Osteocyte (in vitro differentiated cells): ENCODE data around the gene KRT6B. TPM values are rescaled to one million over a fixed set of nuclear protein-coding genes. Genes with fewer than 3 reads are reported as not detected.

Experiments used
- DNase-seq: peaks from one replicate; pipeline ENCODE4 v3.0.0; 2021; ENCODE audit warnings: mixed read lengths; ENCODE audit not compliant: unreplicated experiment; ENCODE audit errors: extremely low spot score
- H3K27ac Mint-ChIP-seq: one replicate; pipeline ENCODE4 v1.8.0; 2021; ENCODE audit warnings: mild to moderate bottlenecking, mixed read lengths; ENCODE audit not compliant: unreplicated experiment
- H3K27me3 Mint-ChIP-seq: one replicate; pipeline ENCODE4 v1.8.0; 2021; ENCODE audit warnings: mixed read lengths; ENCODE audit not compliant: unreplicated experiment
- H3K36me3 Mint-ChIP-seq: one replicate; pipeline ENCODE4 v1.8.0; 2021; ENCODE audit warnings: mixed read lengths; ENCODE audit not compliant: unreplicated experiment
- H3K4me1 Mint-ChIP-seq: one replicate; pipeline ENCODE4 v1.8.0; 2021; ENCODE audit warnings: mixed read lengths; ENCODE audit not compliant: unreplicated experiment
- H3K4me3 Mint-ChIP-seq: one replicate; pipeline ENCODE4 v1.8.0; 2021; ENCODE audit warnings: mild to moderate bottlenecking, moderate library complexity, mixed read lengths; ENCODE audit not compliant: unreplicated experiment
- H3K9me3 Mint-ChIP-seq: one replicate; pipeline ENCODE4 v1.8.0; 2021; ENCODE audit warnings: mixed read lengths; ENCODE audit not compliant: unreplicated experiment
- total RNA-seq: library from RNA; stranded (reverse); gene quantifications from 2 replicates; pipeline ENCODE4 v1.2.1, GENCODE V29; 2021
- TF ChIP-seq, protein P1 (sequence below): fragments of 200-600 bp; sonication (generic); IDR thresholded peaks from 2 replicates; pipeline ENCODE4 v1.5.0; 2021; ENCODE audit warnings: antibody characterized with exemption, mild to moderate bottlenecking, moderate library complexity

The KRT6B gene
- total RNA-seq, 1 donor from 2014 or later = not detected

DNA sequence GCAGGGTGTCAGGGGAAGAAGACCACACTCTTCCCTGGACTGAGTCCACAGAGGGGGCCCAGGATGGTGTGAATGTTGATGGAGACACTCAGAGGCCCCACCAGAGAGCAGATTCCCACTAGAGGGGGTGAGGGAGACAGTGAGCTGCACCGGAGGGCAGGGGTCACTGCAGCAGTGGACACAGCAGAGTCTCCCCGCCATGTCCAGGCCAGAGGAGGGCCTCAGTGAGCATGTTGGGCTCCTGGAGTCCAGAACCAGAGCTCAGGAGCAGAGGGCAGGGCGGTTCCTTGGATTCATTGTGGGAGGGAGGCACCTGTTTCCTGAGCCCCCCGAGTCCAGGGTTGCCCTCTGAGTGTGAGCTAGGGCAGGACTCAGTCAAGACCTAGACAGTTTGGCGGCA is 44.0 kb downstream of the KRT6B start:
- Mint-ChIP-seq H3K27me3 (peaks cover 27% of the 10 kb centered on the region), H3K4me3 (no peak overlapping the region), H3K4me1 (no peaks in the 10 kb centered on the region), H3K27ac (no peak overlapping the region), H3K9me3 (no peaks in the 10 kb centered on the region), H3K36me3 (no peaks in the 10 kb centered on the region)
- TF ChIP-seq, protein P1, sequence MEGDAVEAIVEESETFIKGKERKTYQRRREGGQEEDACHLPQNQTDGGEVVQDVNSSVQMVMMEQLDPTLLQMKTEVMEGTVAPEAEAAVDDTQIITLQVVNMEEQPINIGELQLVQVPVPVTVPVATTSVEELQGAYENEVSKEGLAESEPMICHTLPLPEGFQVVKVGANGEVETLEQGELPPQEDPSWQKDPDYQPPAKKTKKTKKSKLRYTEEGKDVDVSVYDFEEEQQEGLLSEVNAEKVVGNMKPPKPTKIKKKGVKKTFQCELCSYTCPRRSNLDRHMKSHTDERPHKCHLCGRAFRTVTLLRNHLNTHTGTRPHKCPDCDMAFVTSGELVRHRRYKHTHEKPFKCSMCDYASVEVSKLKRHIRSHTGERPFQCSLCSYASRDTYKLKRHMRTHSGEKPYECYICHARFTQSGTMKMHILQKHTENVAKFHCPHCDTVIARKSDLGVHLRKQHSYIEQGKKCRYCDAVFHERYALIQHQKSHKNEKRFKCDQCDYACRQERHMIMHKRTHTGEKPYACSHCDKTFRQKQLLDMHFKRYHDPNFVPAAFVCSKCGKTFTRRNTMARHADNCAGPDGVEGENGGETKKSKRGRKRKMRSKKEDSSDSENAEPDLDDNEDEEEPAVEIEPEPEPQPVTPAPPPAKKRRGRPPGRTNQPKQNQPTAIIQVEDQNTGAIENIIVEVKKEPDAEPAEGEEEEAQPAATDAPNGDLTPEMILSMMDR = no peak
- DNase-seq = no peak

DNA sequence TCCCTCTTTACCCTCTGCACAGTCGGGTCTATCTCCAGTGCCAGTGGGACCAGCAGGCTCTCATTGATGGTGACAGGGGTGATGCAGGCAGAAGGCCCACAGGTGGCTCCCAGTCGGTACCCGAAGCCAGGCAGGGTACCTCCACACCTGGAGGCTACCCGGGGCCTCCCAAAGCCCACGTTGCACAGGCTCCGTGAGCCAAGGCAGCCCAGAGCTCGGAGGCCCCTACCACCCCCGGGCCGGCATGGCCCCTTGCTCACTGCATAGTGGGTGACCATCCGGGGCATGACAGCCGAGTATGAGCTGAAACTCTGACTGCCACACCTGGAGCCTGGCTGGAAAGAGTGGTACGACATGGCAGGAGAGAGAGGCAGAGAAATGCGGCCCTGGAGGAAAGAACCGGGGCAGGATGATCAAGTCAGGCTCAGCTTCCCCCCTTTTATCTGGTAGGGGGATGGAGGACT is 46.0 kb downstream of the KRT6B start, which contains the start of gene KRT82:
Gene KRT82 (minus strand): TSS at position 414 of the 464 bp plus-strand sequence. CDS start 58 bp downstream, at position 356.
- DNase-seq = no peak
- H3K4me3 Mint-ChIP-seq = no peak within 1 kb of the TSS
- H3K4me1 Mint-ChIP-seq = no peaks in the 10 kb centered on the region
- H3K9me3 Mint-ChIP-seq = no peaks in the 10 kb centered on the region
- no peak within 1 kb of the TSS for H3K27ac Mint-ChIP-seq
- H3K27me3 Mint-ChIP-seq = peaks cover 36% of the 10 kb centered on the region
- no peaks in the 10 kb centered on the region for H3K36me3 Mint-ChIP-seq
- TF ChIP-seq, protein P1 = no peak

DNA sequence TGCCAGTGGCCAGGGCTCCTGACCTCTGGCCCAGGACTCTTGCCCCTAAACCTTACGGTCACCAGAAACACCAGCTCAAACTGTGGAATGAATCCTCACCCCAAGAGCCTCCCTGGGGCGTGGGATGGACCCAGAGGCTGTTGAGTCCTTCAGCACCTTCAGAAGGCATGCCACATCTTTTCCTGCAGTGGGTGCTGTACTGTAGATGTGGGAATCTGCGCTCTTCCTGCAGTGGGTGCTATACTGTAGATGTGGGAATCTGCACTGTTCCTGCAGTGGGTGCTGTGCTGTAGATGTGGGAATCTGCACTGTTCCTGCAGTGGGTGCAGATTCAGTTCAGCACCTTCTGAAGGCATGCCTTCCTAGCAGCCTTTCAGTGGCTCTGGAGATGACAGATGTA is 47.0 kb downstream of the KRT6B start:
- TF ChIP-seq, protein P1 = no peak
- H3K4me3 Mint-ChIP-seq = no peak overlapping the region
- no peak overlapping the region for H3K27ac Mint-ChIP-seq
- no peaks in the 10 kb centered on the region for H3K36me3 Mint-ChIP-seq
- no peaks in the 10 kb centered on the region for H3K9me3 Mint-ChIP-seq
- peaks cover 36% of the 10 kb centered on the region for H3K27me3 Mint-ChIP-seq
- DNase-seq = no peak
- H3K4me1 Mint-ChIP-seq = no peaks in the 10 kb centered on the region

DNA sequence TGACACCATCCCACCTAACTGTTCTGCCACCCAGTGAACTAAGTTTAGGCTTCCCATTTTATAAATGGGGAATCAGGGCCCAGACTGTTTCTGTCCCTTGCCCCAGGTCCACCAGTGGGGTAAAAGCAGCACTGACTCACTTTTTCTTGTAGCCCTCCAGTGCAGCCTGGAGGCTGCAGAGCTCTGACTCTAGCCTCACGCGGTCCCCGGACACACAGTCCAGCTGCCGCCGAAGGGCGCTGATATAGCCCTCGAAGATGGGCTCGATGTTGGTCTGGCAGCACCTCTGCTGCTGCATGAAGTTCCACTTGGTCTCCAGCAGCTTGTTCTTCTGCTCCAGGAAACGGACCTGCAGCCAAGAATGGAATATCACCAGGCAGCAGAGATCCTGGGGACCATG is 48.4 kb downstream of the KRT6B start:
- H3K4me3 Mint-ChIP-seq = no peak overlapping the region
- no peaks in the 10 kb centered on the region for H3K36me3 Mint-ChIP-seq
- no peaks in the 10 kb centered on the region for H3K4me1 Mint-ChIP-seq
- H3K27ac Mint-ChIP-seq = no peak overlapping the region
- TF ChIP-seq, protein P1 = no peak
- peaks cover 41% of the 10 kb centered on the region for H3K27me3 Mint-ChIP-seq
- no peaks in the 10 kb centered on the region for H3K9me3 Mint-ChIP-seq
- no peak for DNase-seq

DNA sequence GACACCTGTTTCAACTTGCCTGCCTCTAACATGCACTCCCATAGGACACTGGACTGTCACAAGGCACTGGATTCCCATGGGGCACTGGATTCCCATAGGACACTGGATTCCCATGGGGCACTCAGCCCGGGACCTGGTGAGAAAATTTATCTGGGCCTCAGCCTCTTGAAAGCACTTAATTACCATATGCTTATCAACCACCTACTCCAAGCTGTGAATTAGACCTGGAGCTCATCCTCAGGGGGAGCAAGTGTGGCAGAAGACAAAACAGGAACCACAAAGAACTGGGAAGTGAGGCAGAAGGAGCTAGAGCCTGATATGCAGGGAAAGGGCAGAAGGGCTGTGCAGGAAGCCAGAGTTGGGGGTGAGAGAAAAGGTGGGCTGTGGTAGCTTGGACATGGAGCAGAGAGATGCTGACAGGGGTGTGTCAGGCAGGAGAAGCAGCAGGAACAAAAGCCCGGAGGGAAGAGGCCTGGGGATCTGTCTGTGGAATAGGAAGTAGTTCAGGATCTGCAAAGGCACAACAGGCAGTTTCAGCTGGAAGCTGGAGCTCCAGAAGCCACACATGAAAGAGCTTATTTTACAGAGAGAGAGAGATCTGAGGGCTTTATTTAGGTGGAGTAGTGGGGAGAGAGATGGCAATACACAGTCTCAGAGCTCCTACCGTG is 48.9 kb downstream of the KRT6B start:
- DNase-seq = no peak
- H3K4me3 Mint-ChIP-seq = no peak overlapping the region
- H3K27me3 Mint-ChIP-seq = peaks cover 39% of the 10 kb centered on the region
- H3K4me1 Mint-ChIP-seq = no peaks in the 10 kb centered on the region
- no peaks in the 10 kb centered on the region for H3K9me3 Mint-ChIP-seq
- TF ChIP-seq, protein P1 = no peak
- H3K27ac Mint-ChIP-seq = no peak overlapping the region
- no peaks in the 10 kb centered on the region for H3K36me3 Mint-ChIP-seq
